ENCODE data around the gene ACADS.

Gene ACADS

GRCh38 chr12:120739031-120739762 lies 13.6 kb downstream of the ACADS start:
- POLR2A ChIA-PET (ENCODE audit: low non-redundant PET), result no interaction called here
- CTCF ChIA-PET, result interaction anchor here (0.6 kb wide), 2 partner anchors 161 to 232 kb away, joined by 3 to 6 read pairs; no protein-coding TSS in a partner anchor
- no peak overlapping the region for H3K27ac ChIP-seq
- no peak for TF ChIP-seq CTCF (conservative IDR thresholded peaks at IDR 0.05; ENCODE audit: low read depth)
- no peak for DNase-seq (ENCODE audit: low spot score)

GRCh38 chr12:120739821-120740613 lies 14.4 kb downstream of the ACADS start:
- CTCF ChIA-PET, result interaction anchor here (0.6 kb wide), 1 partner anchor 26 kb away, joined by 3 read pairs; no protein-coding TSS in a partner anchor
- POLR2A ChIA-PET (ENCODE audit: low non-redundant PET), result no interaction called here
- H3K27ac ChIP-seq, result no peak overlapping the region
- TF ChIP-seq CTCF (conservative IDR thresholded peaks at IDR 0.05; ENCODE audit: low read depth), result no peak
- DNase-seq (ENCODE audit: low spot score), result no peak

GRCh38 chr12:120740871-120741270 lies 15.2 kb downstream of the ACADS start:
- ChIA-PET POLR2A (ENCODE audit: low non-redundant PET) (no interaction called here), CTCF (no interaction called here)
- DNase-seq (ENCODE audit: low spot score), result no peak
- TF ChIP-seq CTCF (conservative IDR thresholded peaks at IDR 0.05; ENCODE audit: low read depth), result no peak
- no peak overlapping the region for H3K27ac ChIP-seq

GRCh38 chr12:120741476-120742421 lies 16.1 kb downstream of the ACADS start:
- ChIA-PET POLR2A (ENCODE audit: low non-redundant PET) (no interaction called here), CTCF (no interaction called here)
- no peak for DNase-seq (ENCODE audit: low spot score)
- no peak overlapping the region for H3K27ac ChIP-seq
- TF ChIP-seq CTCF (conservative IDR thresholded peaks at IDR 0.05; ENCODE audit: low read depth), result no peak

- no peak for DNase-seq (ENCODE audit: low spot score)
- ChIA-PET CTCF (interaction anchor here (0.6 kb wide), 2 partner anchors 17 to 219 kb away, joined by 3 to 4 read pairs; no protein-coding TSS in a partner anchor), POLR2A (ENCODE audit: low non-redundant PET) (no interaction called here)
- H3K27ac ChIP-seq, result no peak overlapping the region
- TF ChIP-seq CTCF (conservative IDR thresholded peaks at IDR 0.05; ENCODE audit: low read depth), result no peak
Measured at GRCh38 chr12:120744922-120745493, 19.4 kb downstream of the ACADS start.

Data from RWPE1 (cell line).